ENCODE results near the gene MAP1A.

Gene MAP1A

DNA sequence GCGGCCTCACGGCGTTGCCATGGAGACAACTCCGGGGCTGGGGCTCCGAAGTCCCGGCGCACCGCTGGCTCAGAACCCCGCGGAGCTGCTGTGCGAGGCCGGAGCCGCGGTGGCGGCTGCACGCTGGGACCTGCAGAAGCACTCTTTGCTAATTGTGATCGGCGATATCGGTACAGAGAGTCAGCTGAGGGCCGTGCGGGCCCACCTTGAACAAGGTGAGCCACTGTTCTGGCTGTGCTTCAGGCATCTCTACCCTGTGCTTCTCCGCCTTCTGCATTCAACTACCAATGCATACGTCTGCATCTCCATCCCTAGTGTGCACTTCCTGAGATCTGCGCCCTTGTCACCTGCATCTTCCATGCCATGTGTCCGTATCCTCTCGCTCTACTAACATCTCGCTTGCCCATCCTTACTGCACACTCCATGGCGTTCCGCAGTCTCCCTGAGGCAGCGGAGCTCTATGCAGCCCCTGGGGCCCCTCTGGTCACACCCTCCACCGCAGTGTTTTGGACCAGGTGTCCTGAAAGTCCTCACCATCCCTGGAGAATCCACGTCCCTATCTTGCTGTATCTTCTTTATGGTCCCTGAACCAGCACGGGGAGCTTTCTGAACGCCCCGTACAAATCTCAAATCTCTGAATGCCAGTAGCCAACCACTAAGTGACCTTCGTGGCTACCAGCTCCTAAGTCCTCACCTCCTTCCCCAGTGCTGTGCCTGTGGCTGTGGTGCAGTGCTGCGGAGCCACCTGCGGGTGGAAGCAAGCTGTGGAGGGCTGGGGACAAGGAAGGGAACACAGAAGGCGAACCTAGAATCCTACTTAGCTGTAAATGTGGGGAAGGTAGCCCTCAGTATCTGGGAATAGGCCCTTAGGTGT, 6.2 kb upstream of the MAP1A start:
- no peak for DNase-seq

DNA sequence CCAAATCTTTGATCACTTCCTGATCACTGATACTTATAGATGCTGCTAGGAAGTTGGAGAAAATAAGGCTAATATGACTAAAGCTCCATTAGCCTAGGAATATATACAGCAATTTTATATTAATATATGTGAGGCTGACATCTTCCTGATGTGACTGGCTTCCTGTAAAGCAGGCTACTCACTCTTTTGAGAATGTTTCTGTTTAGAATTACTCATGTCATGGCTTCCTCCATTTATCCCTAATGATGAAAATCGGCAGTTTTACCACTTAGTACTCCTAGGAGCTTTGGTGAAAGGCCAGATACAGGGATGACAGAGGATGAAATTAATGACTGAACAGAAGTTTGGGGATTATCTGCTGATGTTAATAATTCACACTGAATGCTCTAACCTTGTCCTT, 3.9 kb upstream of the MAP1A start:
- DNase-seq, result no peak

DNA sequence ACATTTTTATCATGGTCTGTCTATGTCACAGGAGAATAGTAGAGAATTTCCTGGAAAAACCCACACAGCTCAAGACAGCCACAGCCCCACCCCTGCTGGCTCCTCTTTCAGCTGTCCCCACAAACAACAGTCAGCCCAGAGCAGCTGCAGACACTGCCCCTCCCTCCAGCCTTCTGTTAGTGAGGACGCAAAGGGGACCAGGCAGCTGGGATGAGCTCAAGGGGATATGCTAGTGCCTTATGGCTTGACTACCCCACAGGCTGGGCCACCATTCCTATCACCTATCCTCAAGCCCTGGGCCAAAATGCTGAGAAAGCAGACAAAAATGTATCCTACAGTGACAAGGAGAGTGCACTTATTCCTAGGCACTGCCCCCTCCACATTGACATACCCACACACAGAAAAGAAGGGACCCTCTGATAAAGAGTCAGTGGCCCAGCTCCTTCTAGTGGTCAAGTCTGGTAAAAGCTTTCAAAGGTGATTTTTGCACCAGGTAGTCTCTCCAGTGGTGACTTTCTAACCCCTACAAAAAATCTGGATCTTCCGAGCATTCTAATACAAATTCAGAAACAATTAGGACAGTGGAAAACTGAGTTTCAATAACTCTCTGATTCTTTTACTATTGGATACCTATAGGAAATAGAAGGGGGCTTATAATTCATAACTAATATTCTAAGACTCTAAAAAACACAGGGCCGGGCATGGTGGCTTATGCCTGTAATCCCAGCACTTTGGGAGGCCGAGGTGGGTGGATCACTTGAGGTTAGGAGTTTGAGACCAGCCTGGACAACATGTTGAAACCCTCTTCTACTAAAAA, 3.0 kb upstream of the MAP1A start:
- DNase-seq, result no peak

DNA sequence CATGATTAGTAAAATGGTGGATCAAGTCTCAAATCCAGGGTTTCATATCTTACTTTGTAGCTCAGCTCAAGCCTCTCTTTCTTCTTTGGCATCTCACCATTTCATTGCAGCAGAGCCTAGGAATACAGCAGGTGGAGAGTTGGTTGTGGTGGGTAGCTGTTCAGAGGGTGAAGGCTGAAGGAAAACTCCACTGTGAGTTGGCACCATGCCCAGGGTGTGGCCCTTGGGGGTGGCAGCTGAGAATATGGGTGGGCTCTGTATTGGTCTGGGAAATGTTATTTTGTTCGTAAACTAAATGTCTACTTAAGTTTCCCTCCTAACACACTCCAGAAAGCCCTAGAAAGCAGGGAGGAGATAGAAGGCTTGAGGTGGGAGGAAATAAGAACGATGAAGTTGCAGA, 1.7 kb upstream of the MAP1A start:
- DNase-seq, result no peak

DNA sequence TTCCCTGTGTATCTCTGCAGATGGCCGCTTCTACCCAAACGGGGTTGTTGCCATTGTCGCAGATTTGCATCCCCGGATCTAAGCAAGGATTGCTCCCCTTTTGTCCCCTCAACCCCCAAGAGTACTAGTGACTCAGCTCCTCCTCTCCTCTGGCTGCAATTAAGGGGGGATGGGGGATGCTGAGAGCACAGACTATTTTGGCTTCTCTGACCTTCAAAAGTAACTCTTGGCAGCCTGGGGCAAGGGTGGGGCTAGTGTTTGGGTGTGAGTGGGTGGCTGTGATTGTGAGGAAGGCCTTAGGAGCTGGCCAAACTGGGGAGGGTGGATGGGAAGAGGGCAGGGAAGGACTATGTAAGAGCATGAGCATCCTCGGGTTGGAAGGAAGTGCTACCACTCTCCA, 1.2 kb upstream of the MAP1A start:
- no peak for DNase-seq

DNA sequence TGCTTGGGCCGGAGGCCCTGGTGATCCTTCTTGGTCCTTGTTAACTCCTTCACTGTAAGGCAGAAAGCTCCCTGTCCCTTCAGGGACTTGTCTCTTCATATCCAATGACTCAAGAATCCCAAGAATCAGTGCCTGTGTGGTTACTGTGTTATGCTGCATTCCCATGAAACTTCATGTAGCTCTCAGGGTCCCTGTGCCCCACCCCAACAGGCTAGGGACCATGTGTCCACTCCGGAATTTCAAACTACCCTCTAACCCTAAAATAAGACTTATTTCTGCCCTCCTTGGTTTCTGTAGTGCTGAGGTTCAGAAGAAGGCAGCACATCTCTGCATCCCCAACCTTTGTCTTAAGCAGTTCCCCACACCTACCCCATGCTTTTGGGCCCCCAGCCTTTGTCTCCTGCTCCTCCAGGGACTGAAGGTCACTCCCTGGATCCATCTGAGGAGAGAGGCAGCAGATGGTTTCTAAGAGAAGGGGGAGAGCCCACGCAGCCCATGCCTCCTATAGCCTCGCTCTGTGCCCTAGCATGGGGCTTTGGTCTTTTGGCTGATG, 531 bp upstream of the MAP1A start:
- DNase-seq, result no peak

DNA sequence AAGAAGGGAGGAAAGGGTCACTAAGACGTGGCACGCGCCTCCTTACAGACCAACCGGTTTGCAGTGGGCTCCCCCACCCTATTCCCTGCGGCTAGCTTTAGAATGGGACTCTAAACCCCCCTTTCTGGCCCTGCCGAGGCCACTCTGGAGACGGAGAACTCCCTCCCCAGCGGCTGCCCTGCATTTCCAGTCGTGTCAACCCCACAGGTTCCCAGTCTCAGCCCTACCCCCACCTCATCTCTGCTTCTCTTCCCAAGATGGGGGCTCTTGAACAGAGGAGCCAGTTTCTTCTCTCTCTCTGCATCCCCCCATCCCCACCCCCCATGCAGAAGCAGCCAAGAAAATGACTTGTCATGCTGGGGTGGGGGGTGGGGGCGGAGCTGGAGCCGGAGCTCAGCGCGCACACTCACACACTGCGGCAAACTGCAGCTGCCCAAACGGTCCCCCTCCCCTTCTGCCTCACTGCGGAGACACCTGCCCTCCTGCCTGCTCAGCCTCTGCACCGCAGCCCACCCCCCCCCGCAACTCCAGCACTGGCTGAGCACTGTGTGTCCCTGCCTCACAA, 871 bp downstream of the MAP1A start:
- DNase-seq, result no peak

DNA sequence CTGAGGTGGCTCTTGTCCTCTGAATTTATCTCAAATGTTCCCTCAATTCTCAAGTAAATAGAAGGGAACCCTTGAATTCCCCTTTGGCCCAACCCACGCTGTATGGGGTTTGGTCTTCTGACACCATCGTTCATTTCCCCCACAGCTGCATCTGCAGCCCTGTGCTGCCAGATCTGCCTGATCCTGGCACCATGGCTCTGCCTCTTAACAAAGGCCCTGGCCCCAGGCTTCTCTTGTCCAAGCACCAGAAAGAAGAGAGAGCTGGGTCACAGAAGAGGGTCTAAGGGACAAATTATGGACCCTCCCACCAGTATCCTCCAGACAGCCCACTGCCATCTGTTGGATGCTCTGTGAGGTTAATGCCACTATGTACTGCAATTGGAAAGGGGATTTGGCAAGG, 1.8 kb downstream of the MAP1A start:
- no peak for DNase-seq

DNA sequence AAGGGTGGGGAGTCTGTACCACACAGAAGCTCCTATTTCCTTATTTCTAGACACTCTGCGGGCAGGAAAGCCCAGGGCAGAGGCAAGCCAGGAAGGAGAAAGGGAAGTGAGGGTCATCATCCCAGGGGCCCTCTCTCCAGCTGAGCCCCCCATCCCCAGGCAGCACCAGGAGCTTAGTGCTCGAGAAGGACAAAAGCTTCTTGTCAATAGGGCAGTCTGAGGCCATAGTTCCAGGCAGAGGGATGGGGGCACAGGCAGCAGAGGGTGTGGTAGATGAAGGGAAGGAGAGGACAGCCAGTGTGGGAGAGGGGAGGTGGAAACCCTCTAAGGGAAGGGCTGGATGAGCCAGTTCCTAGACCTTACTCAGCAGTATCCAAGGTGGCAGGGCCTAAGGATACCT, 2.7 kb downstream of the MAP1A start:
- no peak for DNase-seq

DNA sequence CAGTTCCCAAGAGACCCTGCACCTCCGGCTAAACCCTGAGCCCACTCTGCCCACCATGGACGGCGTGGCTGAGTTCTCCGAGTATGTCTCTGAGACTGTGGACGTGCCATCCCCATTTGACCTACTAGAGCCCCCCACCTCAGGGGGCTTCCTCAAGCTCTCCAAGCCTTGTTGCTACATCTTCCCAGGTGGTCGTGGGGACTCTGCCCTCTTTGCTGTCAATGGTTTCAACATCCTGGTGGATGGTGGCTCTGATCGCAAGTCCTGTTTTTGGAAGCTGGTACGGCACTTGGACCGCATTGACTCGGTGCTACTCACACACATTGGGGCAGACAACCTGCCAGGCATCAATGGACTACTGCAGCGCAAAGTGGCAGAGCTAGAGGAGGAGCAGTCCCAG, 4.0 kb downstream of the MAP1A start:
- no peak for DNase-seq

DNA sequence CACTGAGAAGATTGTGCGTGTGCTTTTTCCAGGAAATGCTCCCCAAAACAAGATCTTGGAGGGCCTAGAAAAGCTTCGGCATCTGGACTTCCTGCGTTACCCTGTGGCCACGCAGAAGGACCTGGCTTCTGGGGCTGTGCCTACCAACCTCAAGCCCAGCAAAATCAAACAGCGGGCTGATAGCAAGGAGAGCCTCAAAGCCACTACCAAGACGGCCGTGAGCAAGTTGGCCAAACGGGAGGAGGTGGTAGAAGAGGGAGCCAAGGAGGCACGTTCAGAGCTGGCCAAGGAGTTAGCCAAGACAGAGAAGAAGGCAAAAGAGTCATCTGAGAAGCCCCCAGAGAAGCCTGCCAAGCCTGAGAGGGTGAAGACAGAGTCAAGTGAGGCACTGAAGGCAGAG, 4.8 kb downstream of the MAP1A start:
- DNase-seq, result no peak

DNA sequence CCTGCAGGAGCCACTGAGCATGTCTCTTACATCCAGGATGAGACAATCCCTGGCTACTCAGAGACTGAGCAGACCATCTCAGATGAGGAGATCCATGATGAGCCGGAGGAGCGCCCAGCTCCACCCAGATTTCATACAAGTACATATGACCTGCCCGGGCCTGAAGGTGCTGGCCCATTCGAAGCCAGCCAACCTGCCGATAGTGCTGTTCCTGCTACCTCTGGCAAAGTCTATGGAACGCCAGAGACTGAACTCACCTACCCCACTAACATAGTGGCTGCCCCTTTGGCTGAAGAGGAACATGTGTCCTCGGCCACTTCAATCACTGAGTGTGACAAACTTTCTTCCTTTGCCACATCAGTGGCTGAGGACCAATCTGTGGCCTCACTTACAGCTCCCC, 6.2 kb downstream of the MAP1A start:
- DNase-seq, result no peak

DNA sequence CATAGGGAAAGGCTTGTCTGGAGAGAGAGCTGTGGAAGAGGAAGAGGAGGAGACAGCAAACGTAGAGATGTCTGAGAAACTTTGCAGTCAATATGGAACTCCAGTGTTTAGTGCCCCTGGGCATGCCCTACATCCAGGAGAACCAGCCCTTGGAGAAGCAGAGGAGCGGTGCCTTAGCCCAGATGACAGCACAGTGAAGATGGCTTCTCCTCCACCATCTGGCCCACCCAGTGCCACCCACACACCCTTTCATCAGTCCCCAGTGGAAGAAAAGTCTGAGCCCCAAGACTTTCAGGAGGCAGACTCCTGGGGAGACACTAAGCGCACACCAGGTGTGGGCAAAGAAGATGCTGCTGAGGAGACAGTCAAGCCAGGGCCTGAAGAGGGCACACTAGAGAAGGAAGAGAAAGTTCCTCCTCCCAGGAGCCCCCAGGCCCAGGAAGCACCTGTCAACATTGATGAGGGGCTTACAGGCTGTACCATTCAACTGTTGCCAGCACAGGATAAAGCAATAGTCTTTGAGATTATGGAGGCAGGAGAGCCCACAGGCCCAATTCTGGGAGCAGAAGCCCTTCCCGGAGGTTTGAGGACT, 6.9 kb downstream of the MAP1A start:
- no peak for DNase-seq

DNA sequence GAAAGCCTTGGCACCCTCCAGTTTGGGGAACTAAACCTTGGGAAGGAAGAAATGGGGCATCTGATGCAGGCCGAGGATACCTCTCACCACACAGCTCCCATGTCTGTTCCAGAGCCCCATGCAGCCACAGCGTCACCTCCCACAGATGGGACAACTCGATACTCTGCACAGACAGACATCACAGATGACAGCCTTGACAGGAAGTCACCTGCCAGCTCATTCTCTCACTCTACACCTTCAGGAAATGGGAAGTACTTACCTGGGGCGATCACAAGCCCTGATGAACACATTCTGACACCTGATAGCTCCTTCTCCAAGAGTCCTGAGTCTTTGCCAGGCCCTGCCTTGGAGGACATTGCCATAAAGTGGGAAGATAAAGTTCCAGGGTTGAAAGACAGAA, 7.7 kb downstream of the MAP1A start:
- no peak for DNase-seq

DNA sequence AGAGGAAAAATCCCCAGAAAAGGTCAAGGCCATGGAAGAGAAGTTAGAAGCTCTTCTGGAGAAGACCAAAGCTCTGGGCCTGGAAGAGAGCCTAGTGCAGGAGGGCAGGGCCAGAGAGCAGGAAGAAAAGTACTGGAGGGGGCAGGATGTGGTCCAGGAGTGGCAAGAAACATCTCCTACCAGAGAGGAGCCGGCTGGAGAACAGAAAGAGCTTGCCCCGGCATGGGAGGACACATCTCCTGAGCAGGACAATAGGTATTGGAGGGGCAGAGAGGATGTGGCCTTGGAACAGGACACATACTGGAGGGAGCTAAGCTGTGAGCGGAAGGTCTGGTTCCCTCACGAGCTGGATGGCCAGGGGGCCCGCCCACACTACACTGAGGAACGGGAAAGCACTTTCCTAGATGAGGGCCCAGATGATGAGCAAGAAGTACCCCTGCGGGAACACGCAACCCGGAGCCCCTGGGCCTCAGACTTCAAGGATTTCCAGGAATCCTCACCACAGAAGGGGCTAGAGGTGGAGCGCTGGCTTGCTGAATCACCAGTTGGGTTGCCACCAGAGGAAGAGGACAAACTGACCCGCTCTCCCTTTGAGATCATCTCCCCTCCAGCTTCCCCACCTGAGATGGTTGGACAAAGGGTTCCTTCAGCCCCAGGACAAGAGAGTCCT, 9.0 kb downstream of the MAP1A start:
- DNase-seq, result no peak

DNA sequence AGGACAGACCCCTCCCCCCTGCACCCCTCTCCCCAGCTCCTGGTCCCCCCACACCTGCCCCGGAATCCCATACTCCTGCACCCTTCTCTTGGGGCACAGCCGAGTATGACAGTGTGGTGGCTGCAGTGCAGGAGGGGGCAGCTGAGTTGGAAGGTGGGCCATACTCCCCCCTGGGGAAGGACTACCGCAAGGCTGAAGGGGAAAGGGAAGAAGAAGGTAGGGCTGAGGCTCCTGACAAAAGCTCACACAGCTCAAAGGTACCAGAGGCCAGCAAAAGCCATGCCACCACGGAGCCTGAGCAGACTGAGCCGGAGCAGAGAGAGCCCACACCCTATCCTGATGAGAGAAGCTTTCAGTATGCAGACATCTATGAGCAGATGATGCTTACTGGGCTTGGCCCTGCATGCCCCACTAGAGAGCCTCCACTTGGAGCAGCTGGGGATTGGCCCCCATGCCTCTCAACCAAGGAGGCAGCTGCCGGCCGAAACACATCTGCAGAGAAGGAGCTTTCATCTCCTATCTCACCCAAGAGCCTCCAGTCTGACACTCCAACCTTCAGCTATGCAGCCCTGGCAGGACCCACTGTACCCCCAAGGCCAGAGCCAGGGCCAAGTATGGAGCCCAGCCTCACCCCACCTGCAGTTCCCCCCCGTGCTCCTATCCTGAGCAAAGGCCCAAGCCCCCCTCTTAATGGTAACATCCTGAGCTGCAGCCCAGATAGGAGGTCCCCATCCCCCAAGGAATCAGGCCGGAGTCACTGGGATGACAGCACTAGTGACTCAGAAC, 9.8 kb downstream of the MAP1A start:
- no peak for DNase-seq

DNA sequence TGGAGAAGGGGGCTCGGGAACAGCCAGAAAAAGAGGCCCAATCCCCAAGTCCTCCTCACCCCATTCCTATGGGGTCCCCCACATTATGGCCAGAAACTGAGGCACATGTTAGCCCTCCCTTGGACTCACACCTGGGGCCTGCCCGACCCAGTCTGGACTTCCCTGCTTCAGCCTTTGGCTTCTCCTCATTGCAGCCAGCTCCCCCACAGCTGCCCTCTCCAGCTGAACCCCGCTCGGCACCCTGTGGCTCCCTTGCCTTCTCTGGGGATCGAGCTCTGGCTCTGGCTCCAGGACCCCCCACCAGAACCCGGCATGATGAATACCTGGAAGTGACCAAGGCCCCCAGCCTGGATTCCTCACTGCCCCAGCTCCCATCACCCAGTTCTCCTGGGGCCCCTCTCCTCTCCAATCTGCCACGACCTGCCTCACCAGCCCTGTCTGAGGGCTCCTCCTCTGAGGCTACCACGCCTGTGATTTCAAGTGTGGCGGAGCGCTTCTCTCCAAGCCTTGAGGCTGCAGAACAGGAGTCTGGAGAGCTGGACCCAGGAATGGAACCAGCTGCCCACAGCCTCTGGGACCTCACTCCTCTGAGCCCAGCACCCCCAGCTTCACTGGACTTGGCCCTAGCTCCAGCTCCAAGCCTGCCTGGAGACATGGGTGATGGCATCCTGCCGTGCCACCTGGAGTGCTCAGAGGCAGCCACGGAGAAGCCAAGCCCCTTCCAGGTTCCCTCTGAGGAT, 10.6 kb downstream of the MAP1A start:
- no peak for DNase-seq

DNA sequence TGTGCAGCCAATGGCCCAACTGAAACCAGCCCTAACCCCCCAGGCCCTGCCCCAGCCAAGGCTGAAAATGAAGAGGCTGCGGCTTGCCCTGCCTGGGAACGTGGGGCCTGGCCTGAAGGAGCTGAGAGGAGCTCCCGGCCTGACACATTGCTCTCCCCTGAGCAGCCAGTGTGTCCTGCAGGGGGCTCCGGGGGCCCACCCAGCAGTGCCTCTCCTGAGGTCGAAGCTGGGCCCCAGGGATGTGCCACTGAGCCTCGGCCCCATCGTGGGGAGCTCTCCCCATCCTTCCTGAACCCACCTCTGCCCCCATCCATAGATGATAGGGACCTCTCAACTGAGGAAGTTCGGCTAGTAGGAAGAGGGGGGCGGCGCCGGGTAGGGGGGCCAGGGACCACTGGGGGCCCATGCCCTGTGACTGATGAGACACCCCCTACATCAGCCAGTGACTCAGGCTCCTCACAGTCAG, 11.2 kb downstream of the MAP1A start:
- no peak for DNase-seq

DNA sequence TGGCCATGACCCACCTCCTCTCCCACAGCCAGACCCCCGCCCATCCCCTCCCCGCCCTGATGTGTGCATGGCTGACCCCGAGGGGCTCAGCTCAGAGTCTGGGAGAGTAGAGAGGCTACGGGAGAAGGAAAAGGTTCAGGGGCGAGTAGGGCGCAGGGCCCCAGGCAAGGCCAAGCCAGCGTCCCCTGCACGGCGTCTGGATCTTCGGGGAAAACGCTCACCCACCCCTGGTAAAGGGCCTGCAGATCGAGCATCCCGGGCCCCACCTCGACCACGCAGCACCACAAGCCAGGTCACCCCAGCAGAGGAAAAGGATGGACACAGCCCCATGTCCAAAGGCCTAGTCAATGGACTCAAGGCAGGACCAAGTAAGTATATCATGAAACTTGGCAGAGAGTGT, 11.7 kb downstream of the MAP1A start:
- no peak for DNase-seq

DNA sequence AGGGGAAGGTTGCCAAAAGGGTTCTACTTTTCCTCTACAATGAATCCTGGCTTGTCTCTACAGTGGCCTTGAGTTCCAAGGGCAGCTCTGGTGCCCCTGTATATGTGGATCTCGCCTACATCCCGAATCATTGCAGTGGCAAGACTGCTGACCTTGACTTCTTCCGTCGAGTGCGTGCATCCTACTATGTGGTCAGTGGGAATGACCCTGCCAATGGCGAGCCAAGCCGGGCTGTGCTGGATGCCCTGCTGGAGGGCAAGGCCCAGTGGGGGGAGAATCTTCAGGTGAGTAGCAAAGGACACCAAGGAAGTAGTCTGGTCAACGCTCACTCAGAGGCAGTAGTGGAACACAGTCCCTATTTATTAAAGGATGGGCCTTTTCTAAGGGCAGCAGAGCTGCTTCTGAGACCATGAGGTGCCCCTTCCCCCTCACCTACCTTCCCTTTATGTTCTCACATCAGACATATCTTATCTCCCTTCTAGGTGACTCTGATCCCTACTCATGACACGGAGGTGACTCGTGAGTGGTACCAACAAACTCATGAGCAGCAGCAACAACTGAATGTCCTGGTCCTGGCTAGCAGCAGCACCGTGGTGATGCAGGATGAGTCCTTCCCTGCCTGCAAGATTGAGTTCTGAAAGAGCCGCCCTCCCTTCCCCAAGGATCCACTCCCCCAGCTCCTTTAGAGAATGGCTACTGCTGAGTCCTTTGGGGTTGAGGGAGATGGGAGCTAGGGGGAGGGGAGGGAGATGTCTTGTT, 12.4 kb downstream of the MAP1A start:
- no peak for DNase-seq
